Epithelial cell of prostate (primary cell): ENCODE results near the gene RPS29.

Experiments used
- DNase-seq: peaks from one replicate; pipeline ENCODE4 v3.0.0-alpha.2; 2011; ENCODE audit warnings: low read depth, low spot score
- H3K27ac ChIP-seq: fragments of 450-650 bp; 2 replicates; pipeline ENCODE4 v1.5.1; 2017; ENCODE audit warnings: mild to moderate bottlenecking

RPS29 gene

DNA sequence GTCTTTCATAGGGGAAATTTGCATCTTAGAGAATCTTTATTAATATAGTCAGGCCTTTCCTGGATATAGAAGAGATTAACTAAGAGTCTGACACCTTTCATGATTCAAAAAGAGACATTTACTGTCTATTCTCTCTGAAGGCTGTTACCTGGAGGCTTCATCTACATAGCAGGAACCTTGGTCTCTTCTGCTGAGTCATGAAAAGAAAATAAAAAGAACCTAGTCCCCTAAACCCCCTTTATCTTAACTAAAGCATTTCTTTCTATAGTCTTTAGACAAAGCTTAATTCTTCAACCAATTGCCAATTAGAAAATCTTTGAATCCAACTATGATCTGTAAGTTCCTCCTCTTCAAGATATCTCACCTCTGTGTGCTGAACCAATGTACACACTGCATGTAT is 33.1 kb downstream of the RPS29 start:
- DNase-seq = no peak
- no peak overlapping the region for H3K27ac ChIP-seq

DNA sequence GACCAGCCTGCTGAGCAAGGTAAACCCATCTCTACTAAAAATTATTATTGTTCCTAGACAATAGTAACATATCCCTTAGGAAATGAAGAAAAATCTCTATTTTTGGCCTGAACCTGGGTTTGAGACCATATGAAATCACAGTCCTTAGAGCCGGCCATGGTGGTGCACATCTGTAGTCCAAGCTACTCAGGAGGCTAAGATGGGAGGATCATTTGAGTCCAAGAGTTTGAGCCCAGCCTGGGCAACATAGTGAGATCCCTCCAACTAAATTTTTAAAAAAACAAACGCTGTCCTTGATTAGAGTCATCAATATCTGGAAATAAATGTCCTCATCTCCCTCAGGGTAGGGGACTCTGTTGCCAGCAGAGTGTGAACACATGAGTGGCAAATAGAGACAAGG is 34.6 kb downstream of the RPS29 start:
- no peak overlapping the region for H3K27ac ChIP-seq
- DNase-seq = no peak

DNA sequence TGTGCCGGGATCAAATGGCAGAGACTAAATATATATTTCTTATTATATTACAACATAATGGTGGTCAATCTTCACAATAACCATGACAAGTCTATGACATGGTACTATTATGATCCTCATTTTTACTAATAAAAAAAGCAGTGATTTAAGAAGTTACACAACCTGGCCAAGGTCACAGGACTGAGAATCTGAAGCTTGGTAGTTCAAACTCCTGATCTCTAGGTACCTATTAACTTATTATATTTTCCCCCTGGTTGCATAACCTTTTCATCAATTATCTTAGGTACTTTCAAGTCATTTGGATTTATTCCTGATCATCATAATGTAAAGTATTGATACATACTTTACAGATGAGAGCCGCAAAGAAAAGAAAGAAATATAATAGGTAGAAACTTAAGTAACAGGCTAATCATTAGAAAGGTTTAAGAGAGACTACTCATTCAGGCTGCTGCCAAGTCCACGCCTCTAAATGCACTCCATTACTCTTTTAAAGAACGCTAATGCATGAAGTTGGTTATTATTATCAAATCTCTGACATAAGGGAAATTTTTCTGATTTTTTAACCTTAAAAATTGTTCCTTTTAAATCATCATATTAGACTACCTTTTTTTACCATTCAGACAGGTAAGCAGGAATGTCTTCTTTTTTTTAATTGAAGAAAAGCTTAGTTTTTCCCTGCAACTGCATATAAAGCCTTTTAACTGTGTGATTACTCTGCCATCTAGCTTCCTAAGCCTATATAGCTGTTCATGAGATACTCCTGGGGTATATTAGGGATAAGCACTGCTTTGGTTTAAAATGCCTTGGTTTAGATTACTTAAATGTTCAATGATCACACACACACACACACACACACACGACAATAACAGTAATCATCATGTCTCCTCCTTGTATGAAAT is 35.6 kb downstream of the RPS29 start:
- no peak overlapping the region for H3K27ac ChIP-seq
- no peak for DNase-seq

DNA sequence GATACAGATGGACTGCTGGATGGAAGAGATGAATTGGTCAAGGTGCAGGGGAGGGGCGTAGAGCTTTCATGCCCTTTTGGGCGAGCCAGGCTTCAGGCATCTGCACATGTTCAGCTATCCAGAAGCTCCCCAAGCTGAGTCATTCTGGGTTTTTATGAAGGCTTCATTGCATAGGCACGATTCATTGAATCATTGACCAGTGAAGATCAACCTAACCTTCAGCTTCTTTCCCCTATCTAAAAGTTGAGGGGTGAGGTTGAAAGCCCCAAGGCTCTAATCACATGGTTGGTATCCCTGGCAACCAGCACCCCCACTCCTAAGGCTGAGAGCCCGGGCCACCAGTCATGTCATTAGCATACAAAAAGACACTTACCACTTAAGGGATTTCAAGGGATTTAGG is 36.3 kb downstream of the RPS29 start:
- H3K27ac ChIP-seq = no peak overlapping the region
- DNase-seq = peak; percentile 26

DNA sequence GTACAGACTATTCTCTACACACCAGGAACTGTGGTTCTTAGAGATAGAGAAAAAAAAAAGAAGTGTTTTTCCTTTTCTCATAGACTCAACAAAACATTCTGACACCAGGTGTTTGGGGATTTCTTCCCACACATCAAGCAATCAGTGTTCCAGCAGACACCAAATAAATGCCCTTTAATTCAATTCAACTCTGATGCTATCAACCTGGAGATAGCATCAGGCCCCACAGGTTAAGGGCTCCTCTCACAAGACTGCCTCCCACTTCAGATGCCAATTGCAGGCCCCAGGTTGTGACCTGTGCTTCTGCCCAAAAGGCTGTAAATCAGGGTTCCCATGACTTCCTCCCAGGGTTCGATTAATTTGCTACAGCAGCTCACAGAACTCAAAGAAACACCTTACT is 36.7 kb downstream of the RPS29 start:
- no peak overlapping the region for H3K27ac ChIP-seq
- DNase-seq = no peak

DNA sequence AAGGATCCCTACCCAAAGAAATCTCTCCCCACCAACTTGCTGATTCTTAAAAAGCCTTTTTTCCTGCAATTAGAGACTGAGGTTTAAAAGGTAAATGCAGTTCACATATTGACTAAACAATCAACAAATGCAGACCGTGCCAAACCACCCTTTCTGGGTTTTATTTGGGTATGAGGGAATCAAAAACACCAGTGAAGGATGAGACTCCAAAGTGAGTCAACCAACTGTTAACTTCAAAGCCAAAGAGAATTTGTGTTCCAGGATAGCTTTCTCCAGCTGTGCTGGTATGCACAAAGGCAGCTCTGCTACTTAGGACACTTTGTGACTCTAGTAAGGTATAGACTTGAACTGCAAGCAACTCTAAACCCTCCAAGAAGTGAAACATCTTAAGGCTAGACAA is 39.4 kb downstream of the RPS29 start:
- DNase-seq = no peak
- H3K27ac ChIP-seq = no peak overlapping the region

DNA sequence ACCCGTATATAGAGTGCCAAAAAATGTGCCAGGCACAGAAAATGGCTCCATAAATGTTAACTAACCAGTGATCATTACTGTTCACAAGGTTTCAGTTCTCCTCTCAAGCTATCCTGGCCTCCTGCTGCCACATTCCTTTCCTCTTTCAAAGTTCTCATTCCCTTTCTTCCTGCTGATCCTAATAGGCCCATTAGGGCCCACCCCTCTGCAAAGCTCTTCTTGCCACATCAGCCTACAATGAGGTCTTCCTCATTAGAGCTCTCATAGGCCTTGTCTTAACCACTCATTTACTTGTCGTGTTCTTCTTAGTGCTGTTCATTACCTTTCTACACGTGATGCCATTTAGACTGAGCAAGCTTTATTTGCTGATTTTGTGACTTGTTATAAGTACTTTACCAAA is 40.5 kb downstream of the RPS29 start:
- no peak overlapping the region for H3K27ac ChIP-seq
- no peak for DNase-seq

DNA sequence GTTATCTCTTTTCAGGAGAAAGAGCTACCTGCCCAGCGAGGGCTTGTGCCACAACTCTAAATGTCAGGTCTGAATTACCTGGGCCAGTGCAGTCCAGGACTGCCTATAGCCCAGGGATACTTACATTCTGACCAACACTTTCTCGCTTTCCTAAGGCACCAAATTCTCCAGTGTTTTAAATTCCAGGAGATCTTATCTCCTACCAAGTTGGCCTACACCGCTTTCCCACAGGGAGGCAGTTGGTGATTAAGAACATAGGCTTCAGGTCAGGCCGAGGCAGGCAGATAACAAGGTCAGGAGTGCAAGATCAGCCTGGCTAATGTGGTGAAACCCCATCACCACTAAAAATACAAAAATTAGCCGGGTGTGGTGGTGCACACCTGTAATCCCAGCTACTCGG is 41.1 kb downstream of the RPS29 start:
- no peak for DNase-seq
- no peak overlapping the region for H3K27ac ChIP-seq

DNA sequence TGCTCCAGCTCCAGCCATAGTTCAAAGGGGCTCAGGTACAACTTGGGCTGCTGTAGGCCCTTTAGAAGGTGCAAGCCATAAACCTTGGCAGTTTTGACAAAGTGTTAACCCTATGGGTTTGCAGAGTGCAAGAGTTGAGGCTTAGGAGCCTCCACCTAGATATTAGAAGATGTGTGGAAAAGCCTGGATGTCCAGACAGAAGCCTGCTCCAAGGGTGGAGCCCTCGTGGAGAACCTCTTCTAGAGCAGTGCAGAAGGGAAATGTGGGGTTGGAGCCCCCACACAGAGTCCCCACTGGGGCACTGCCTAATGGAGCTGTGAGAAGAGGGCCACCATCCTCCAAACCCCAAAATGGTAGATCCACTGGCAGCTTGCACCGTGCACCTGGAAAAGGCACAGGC is 45.1 kb downstream of the RPS29 start:
- no peak overlapping the region for H3K27ac ChIP-seq
- no peak for DNase-seq

DNA sequence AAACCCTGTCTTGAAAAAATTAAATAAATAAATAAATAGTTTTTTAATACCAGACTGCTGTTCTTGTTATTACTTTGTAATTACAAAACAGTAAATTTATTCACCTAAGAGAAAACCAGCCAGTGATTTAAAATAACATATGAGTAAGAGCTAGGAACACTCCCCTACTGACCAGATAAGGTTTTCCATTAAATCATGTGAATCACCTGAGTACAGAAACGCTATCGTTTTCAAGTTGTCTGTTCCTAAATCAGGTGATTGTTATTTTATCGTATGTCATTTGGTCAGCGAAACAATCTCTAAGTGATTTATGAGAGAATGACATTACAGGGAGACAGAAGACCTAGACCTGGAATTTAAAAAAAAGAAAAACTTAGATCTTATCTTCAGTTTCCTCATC is 47.3 kb downstream of the RPS29 start:
- no peak for DNase-seq
- no peak overlapping the region for H3K27ac ChIP-seq
